ENCODE measurements around the gene DCAF10.

DNA sequence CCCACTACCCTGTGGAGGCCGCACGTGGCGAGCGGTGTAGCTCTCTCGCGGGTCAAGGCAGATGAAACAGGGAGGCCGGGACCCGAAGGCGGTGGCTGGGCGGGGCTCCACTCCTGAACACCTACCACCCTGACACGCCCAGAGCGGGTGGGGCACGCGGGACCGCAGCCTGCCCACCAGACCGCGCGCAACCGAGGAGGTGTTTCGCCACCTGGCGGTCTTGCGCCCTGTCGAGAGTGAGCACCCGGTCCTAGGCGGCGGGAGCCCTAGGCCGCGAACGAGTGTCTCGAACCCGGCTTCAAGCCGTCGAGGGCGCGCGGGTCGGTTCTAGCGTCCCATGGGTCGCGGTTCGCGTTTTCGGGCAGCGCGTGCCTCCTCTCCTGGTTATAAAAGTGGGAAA is 13.5 kb upstream of the DCAF10 start:
- TF ChIP-seq YY1 (IDR thresholded peaks at IDR 0.05; ENCODE audit: insufficient read depth, insufficient read length) (no peak), SUZ12 (IDR thresholded peaks at IDR 0.05; ENCODE audit: extremely low read depth, insufficient read depth, insufficient read length) (no peak)
